GM12874 (cell line): ENCODE measurements around the gene FAM227B.

Experiments used
- TF ChIP-seq, protein P1 (sequence below): IDR thresholded peaks from 2 replicates; pipeline ENCODE4 v1.5.1; 2011; ENCODE audit warnings: low read depth, mild to moderate bottlenecking, control low read depth, low read length, moderate library complexity; ENCODE audit not compliant: insufficient read depth

The FAM227B gene

GRCh38 chr15:49370782-49371181 lies 249.8 kb downstream of the FAM227B start:
- TF ChIP-seq, protein P1, sequence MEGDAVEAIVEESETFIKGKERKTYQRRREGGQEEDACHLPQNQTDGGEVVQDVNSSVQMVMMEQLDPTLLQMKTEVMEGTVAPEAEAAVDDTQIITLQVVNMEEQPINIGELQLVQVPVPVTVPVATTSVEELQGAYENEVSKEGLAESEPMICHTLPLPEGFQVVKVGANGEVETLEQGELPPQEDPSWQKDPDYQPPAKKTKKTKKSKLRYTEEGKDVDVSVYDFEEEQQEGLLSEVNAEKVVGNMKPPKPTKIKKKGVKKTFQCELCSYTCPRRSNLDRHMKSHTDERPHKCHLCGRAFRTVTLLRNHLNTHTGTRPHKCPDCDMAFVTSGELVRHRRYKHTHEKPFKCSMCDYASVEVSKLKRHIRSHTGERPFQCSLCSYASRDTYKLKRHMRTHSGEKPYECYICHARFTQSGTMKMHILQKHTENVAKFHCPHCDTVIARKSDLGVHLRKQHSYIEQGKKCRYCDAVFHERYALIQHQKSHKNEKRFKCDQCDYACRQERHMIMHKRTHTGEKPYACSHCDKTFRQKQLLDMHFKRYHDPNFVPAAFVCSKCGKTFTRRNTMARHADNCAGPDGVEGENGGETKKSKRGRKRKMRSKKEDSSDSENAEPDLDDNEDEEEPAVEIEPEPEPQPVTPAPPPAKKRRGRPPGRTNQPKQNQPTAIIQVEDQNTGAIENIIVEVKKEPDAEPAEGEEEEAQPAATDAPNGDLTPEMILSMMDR: no peak

DNA sequence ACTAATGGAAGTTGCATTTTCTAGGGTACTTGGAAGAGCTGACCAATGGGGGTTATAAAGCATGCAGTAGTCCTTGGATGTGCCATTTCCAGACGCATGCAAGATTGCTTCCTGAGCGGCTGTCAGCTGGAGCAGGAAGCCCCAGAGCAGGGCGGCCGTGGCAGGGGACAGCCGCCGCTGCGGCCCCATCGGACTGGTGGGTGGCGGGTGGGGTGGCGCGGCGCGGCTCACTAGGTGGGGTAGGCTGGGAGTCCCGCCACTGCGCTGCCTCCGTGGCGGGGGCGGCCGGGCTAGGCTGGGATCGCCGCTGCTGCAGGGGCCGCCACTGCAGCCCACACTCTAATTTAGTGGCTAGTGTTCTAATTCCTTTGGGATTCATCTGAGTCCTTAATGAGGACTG lies 254.1 kb downstream of the FAM227B start:
- TF ChIP-seq, protein P1: no peak

DNA sequence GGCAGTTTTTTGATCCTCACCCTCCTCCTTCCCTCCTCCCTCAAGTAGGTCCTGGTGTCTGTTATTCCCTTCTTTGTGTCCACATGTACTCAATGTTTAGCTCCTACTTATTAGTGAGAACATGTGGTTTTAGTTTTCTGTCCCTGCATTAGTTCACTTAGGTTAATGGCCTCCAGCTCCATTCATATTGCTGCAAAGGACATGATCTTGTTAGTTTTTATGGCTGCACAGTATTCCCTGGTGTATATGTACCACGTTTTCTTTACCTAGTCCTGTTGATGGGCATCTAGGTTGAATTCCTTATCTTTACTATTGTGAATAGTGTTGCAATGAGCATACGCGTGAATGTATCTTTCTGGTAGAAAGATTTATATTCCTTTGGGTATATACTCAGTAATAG lies 259.2 kb downstream of the FAM227B start:
- TF ChIP-seq, protein P1: no peak

- TF ChIP-seq, protein P1: no peak
Observed at GRCh38 chr15:49343546-49343945, 277.1 kb downstream of the FAM227B start.

GRCh38 chr15:49339656-49340055 lies 281.0 kb downstream of the FAM227B start:
- TF ChIP-seq, protein P1: no peak

DNA sequence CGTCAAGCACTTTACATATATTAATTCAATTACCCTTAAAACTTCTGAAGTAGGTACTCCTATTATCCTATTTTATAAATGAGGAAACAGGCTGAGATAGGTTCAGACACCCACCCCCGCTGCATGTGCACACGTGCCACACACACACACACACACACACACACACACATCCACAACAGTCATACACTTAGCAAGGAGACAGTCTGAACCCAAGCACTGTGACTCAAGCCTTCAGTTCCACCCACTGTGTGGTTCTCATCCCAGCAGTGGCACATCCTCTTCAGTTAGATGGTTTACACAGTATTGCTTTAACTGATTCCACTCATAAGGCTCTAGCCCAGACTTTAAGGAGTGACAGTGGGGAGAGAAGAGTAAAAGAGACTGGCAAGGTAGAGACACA lies 288.7 kb downstream of the FAM227B start:
- TF ChIP-seq, protein P1: no peak

DNA sequence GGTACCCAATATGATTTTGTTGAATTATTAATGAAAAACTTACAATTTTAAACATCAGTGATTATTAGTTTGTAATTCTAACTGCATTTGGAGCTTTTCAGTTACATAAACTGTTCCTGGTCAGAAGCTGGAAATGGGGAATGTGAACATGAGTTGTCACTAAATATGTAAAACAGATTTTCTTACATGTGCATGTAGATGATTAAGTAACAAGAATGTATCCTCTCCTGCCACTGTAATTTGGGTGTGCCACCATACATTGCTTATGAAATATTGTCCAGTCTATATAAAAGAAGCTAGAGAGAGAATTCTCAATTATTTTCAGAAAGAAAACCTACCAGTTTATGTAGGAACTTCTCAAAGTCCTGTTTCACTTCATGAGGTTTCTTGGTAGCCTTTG lies 289.2 kb downstream of the FAM227B start:
- TF ChIP-seq, protein P1: no peak

DNA sequence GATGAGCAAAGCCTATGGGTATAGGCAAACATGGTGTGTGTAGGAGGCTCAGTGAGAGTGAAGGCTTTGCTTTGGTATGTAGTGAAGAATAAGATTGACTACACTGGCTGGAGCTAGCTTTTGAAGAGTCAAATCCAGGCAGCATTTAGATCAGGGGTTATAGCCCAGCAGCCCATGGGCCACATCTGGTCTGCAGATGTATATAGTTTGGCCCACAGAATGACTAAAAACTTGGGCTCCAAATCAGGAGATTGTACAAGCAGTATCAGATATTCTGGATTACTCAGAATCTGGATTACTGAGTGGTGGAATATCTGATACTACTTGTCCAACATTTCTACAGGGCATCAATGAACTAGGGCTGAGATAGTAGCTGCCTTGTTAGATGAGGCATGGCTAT lies 290.5 kb downstream of the FAM227B start:
- TF ChIP-seq, protein P1: no peak
